IMR-90 (cell line): ENCODE results near the gene ACADS.

Experiments
- BHLHE40 ChIP-seq: fragments of 150-350 bp; IDR thresholded peaks from 2 replicates; pipeline ENCODE4 v1.6.1; 2016; ENCODE audit warnings: mild to moderate bottlenecking, low read depth, low read length
- CEBPB ChIP-seq: IDR thresholded peaks from 2 replicates; pipeline ENCODE4 v1.6.1; 2012; ENCODE audit warnings: low read depth, low read length, improper control_type of control experiment
- CHD1 ChIP-seq: IDR thresholded peaks from 2 replicates; pipeline ENCODE4 v1.6.1; 2012; ENCODE audit warnings: low read depth, low read length, improper control_type of control experiment
- MAFK ChIP-seq: IDR thresholded peaks from 2 replicates; pipeline ENCODE4 v1.6.1; 2012; ENCODE audit warnings: low read depth, low read length, improper control_type of control experiment
- MAZ ChIP-seq: IDR thresholded peaks from 2 replicates; pipeline ENCODE4 v1.6.1; 2012; ENCODE audit warnings: low read depth, mild to moderate bottlenecking, low read length, improper control_type of control experiment, moderate library complexity, borderline replicate concordance
- MXI1 ChIP-seq: IDR thresholded peaks from 2 replicates; pipeline ENCODE4 v1.6.1; 2012; ENCODE audit warnings: low read depth, mild to moderate bottlenecking, low read length, moderate library complexity, borderline replicate concordance
- NFE2L2 ChIP-seq: fragments of 150-350 bp; IDR thresholded peaks from 2 replicates; pipeline ENCODE4 v1.6.1; 2016; ENCODE audit warnings: low read depth, mild to moderate bottlenecking, low read length
- POLR2A ChIP-seq: IDR thresholded peaks from 2 replicates; pipeline ENCODE4 v1.6.1; 2012; ENCODE audit warnings: mild to moderate bottlenecking, low read depth, low read length
- RAD21 ChIP-seq: IDR thresholded peaks from 2 replicates; pipeline ENCODE4 v1.6.1; 2012; ENCODE audit warnings: low read length, improper control_type of control experiment
- RCOR1 ChIP-seq: IDR thresholded peaks from 2 replicates; pipeline ENCODE4 v1.6.1; 2012; ENCODE audit warnings: mild to moderate bottlenecking, low read length, improper control_type of control experiment; ENCODE audit not compliant: insufficient replicate concordance
- SMC3 ChIP-seq: fragments of 150-350 bp; IDR thresholded peaks from 2 replicates; pipeline ENCODE4 v1.6.1; 2016; ENCODE audit warnings: low read depth, mild to moderate bottlenecking, antibody characterized with exemption, low read length, moderate library complexity
- TF ChIP-seq, protein P1 (sequence below): conservative IDR thresholded peaks from 2 replicates; pipeline ENCODE4 v1.5.1; 2012; ENCODE audit warnings: mild to moderate bottlenecking, low read depth, low read length, improper control_type of control experiment
- TF ChIP-seq, protein P2 (sequence below): fragments of 150-350 bp; IDR thresholded peaks from 2 replicates; pipeline ENCODE4 v1.6.1; 2017; ENCODE audit warnings: mild to moderate bottlenecking, antibody characterized with exemption, low read length, low read depth
- TF ChIP-seq, protein P3 (sequence below): fragments of 150-350 bp; IDR thresholded peaks from 2 replicates; pipeline ENCODE4 v1.6.1; 2016; ENCODE audit warnings: low read depth, mild to moderate bottlenecking, low read length, moderate library complexity, borderline replicate concordance

DNA sequence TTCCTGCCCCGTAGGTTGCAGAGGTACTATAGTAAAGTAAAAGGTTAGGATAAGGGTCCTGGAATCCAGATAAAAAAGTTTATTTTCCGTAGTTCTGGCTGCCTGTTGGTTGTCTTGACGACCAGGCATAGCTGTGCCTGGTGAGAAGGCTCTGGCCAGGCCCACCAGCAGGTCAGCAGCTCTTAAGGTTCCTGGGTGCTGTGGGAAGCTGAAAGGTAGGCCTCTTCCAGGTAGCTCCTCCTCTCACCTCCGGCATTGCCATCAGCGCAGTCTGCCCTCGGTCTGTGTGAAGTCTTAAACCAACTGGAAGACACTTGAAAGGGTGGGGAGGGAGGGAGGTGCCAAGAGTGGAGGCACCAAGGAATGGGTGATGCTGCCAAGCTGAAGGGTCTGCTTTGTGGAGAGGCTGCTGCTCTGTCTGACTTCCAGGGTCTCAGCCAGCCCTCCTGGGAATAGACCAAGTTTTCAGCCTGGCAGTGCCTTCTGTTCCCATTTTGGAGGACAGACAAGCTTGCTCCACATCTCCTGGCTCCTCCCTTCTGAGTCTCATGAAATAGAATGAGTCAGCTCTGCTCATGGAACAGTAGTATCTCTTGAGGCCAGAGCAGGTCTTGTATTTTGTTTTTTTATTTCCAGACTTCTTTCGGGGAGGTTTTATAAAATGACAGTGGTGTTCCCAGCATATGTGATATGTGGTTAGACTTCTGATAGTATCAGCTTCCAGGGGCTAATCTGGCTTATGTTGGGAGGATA is 5.2 kb upstream of the ACADS start:
- TF ChIP-seq, protein P1, sequence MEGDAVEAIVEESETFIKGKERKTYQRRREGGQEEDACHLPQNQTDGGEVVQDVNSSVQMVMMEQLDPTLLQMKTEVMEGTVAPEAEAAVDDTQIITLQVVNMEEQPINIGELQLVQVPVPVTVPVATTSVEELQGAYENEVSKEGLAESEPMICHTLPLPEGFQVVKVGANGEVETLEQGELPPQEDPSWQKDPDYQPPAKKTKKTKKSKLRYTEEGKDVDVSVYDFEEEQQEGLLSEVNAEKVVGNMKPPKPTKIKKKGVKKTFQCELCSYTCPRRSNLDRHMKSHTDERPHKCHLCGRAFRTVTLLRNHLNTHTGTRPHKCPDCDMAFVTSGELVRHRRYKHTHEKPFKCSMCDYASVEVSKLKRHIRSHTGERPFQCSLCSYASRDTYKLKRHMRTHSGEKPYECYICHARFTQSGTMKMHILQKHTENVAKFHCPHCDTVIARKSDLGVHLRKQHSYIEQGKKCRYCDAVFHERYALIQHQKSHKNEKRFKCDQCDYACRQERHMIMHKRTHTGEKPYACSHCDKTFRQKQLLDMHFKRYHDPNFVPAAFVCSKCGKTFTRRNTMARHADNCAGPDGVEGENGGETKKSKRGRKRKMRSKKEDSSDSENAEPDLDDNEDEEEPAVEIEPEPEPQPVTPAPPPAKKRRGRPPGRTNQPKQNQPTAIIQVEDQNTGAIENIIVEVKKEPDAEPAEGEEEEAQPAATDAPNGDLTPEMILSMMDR, result no peak
- no peak for TF ChIP-seq POLR2A
- no peak for TF ChIP-seq BHLHE40
- TF ChIP-seq CHD1, result no peak
- TF ChIP-seq, protein P2, sequence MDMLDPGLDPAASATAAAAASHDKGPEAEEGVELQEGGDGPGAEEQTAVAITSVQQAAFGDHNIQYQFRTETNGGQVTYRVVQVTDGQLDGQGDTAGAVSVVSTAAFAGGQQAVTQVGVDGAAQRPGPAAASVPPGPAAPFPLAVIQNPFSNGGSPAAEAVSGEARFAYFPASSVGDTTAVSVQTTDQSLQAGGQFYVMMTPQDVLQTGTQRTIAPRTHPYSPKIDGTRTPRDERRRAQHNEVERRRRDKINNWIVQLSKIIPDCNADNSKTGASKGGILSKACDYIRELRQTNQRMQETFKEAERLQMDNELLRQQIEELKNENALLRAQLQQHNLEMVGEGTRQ, result no peak
- TF ChIP-seq RCOR1, result no peak
- no peak for TF ChIP-seq MAFK
- TF ChIP-seq, protein P3, sequence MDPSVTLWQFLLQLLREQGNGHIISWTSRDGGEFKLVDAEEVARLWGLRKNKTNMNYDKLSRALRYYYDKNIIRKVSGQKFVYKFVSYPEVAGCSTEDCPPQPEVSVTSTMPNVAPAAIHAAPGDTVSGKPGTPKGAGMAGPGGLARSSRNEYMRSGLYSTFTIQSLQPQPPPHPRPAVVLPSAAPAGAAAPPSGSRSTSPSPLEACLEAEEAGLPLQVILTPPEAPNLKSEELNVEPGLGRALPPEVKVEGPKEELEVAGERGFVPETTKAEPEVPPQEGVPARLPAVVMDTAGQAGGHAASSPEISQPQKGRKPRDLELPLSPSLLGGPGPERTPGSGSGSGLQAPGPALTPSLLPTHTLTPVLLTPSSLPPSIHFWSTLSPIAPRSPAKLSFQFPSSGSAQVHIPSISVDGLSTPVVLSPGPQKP, result no peak
- no peak for TF ChIP-seq RAD21
- TF ChIP-seq SMC3, result no peak
- no peak for TF ChIP-seq MXI1
- TF ChIP-seq CEBPB, result no peak
- TF ChIP-seq MAZ, result no peak
- no peak; the same call in 1 of the 2 replicates for TF ChIP-seq NFE2L2
